Suppressor macrophage treated with lipopolysaccharide for 1 hour (primary cell): Measurements from ENCODE around the gene RHOBTB3.
"Not testable (repeated sequence)": the region's sequence is repeated elsewhere in the genome, so short reads cannot be mapped to it uniquely, and the experiment has no call there.

ENCODE experiments used
- DNase-seq, 3 donors: peaks; one replicate each; pipeline ENCODE4 v3.0.0-alpha.2; 2020 to 2022

Gene RHOBTB3

GRCh38 chr5:95730730-95731570, at the start of gene RHOBTB3:
Gene RHOBTB3, plus strand, starts transcription at chr5:95731336. Its CDS starts 347 bp downstream, at chr5:95731683.
- DNase-seq, result peak; percentile 48 to 76 (median 69)

- no peak for DNase-seq
Measured at GRCh38 chr5:95682891-95683290, 48.2 kb upstream of the RHOBTB3 start, which contains the start of gene SPATA9. Gene SPATA9, minus strand, starts transcription at chr5:95682991. Its CDS starts 137 bp downstream, at chr5:95682854.

GRCh38 chr5:95684361-95684760, 46.8 kb upstream of the RHOBTB3 start:
- DNase-seq, result no peak

- DNase-seq, result no peak
Measured at GRCh38 chr5:95686651-95687050, 44.5 kb upstream of the RHOBTB3 start.

- DNase-seq, result no peak
Measured at GRCh38 chr5:95689680-95690079, 41.5 kb upstream of the RHOBTB3 start.

- no peak for DNase-seq
Measured at GRCh38 chr5:95690333-95690732, 40.8 kb upstream of the RHOBTB3 start.

- no peak for DNase-seq
Measured at GRCh38 chr5:95697781-95698681, 33.1 kb upstream of the RHOBTB3 start.

- DNase-seq, result no peak
Measured at GRCh38 chr5:95699337-95699736, 31.8 kb upstream of the RHOBTB3 start.

GRCh38 chr5:95701074-95701473, 30.1 kb upstream of the RHOBTB3 start:
- DNase-seq, result no peak

- DNase-seq, result no peak
Measured at GRCh38 chr5:95704150-95704549, 27.0 kb upstream of the RHOBTB3 start.

- DNase-seq, result not testable (repeated sequence)
Measured at GRCh38 chr5:95706196-95706595, 24.9 kb upstream of the RHOBTB3 start.

GRCh38 chr5:95707055-95707454, 24.1 kb upstream of the RHOBTB3 start:
- DNase-seq, result no peak

GRCh38 chr5:95707534-95708188, 23.5 kb upstream of the RHOBTB3 start:
- not testable (repeated sequence) for DNase-seq

- DNase-seq, result no peak
Measured at GRCh38 chr5:95708876-95709275, 22.3 kb upstream of the RHOBTB3 start.

GRCh38 chr5:95709967-95710650, 21.0 kb upstream of the RHOBTB3 start:
- no peak for DNase-seq

- not testable (repeated sequence) for DNase-seq
Measured at GRCh38 chr5:95710651-95711500, 20.3 kb upstream of the RHOBTB3 start.

GRCh38 chr5:95711501-95712346, 19.4 kb upstream of the RHOBTB3 start:
- DNase-seq, result no peak

- DNase-seq, result no peak
Measured at GRCh38 chr5:95712347-95712958, 18.7 kb upstream of the RHOBTB3 start.

- DNase-seq, result not testable (repeated sequence)
Measured at GRCh38 chr5:95713246-95713645, 17.9 kb upstream of the RHOBTB3 start.
